GM12878 (cell line): Measurements from ENCODE around the gene ZYG11B. TPM values are rescaled to one million over a fixed set of nuclear protein-coding genes. Genes with fewer than 3 reads are reported as not detected.

Experiments
- ATAC-seq: fragments of 200-7000 bp; cut with Tn5 transposase; 3 replicates; pipeline ENCODE4 v1.9.1; 2020; ENCODE audit warnings: mild to moderate bottlenecking, moderate library complexity
- BruUV-seq: library from RNA; stranded (reverse); fragments of 400-500 nt; replicated peaks from 2 replicates; lab custom pipeline; 2021; lab: Mats Ljungman, UMichigan
- CTCF ChIA-PET: fragments of 300-600 bp; sonication (Branson Sonifier 250); formaldehyde crosslinking; extraction: SDS; loops from one replicate; lab custom pipeline; 2021; ENCODE audit warnings: inconsistent platforms; lab: Yijun Ruan, JAX
- POLR2A ChIA-PET: fragments of 350-600 bp; formaldehyde crosslinking; extraction: SDS; loops from one replicate; lab custom pipeline; 2021; ENCODE audit warnings: inconsistent platforms; lab: Charles Lee
- RAD21 ChIA-PET: fragments of 300-600 bp; sonication (Branson Sonifier 250); formaldehyde crosslinking; loops from one replicate; lab custom pipeline; 2023; ENCODE audit warnings: antibody characterized with exemption; ENCODE audit not compliant: unreplicated experiment; lab: Charles Lee
- SMC1A ChIA-PET: fragments of 300-600 bp; sonication (Branson Sonifier 250); formaldehyde crosslinking; loops from one replicate; lab custom pipeline; 2023; ENCODE audit not compliant: unreplicated experiment, uncharacterized antibody; lab: Charles Lee
- DNase-seq: peaks from one replicate; pipeline ENCODE4 v3.0.0-alpha.2; 2011; ENCODE audit warnings: low read depth, low spot score
- FAIRE-seq: peaks from 3 replicates; lab custom pipeline; 2011; peaks lifted over from hg19 to GRCh38; lab: Jason Lieb, UNC
- H2AFZ ChIP-seq: 2 replicates; pipeline ENCODE4 v1.6.0; 2011; ENCODE audit warnings: low read depth, low read length, control low read depth; ENCODE audit not compliant: control insufficient read depth
- H3K27ac ChIP-seq: 2 replicates; pipeline ENCODE4 v1.5.1; 2011; ENCODE audit warnings: control low read depth; ENCODE audit not compliant: control insufficient read depth, insufficient read depth
- H3K27me3 ChIP-seq, 2 experiments: replicated peaks in 1 of 2; 2 replicates each; pipeline versions ENCODE4 v1.6.0 to v1.6.1; 2011; ENCODE audit warnings: low read length in 1 of 2; ENCODE audit not compliant: control insufficient read depth in 2 of 2, insufficient read depth in 2 of 2
- H3K36me3 ChIP-seq, 2 experiments: 2 replicates each; pipeline ENCODE4 v1.5.1; 2011; ENCODE audit warnings: low read length in 1 of 2; ENCODE audit not compliant: control insufficient read depth in 2 of 2, insufficient read depth in 2 of 2
- H3K4me1 ChIP-seq: 2 replicates; pipeline ENCODE4 v1.6.1; 2011; ENCODE audit warnings: mild to moderate bottlenecking, low read length, moderate library complexity, mixed read lengths; ENCODE audit not compliant: control insufficient read depth, insufficient read depth
- H3K4me2 ChIP-seq: 2 replicates; pipeline ENCODE4 v1.6.0; 2011; ENCODE audit warnings: control low read depth; ENCODE audit not compliant: control insufficient read depth, insufficient read depth
- H3K4me3 ChIP-seq: fragments of 200-600 bp; sonication (generic); 2 replicates; pipeline ENCODE4 v1.5.1; 2016
- H3K79me2 ChIP-seq: 2 replicates; pipeline ENCODE4 v1.6.0; 2011; ENCODE audit warnings: low read length; ENCODE audit not compliant: control insufficient read depth, insufficient read depth
- H3K9ac ChIP-seq: 2 replicates; pipeline ENCODE4 v1.8.0; 2011; ENCODE audit warnings: low read length, control low read depth, mixed read lengths; ENCODE audit not compliant: control insufficient read depth, insufficient read depth
- H3K9me3 ChIP-seq: replicated peaks from 3 replicates; pipeline ENCODE4 v1.5.1; 2011; ENCODE audit warnings: mild to moderate bottlenecking, low read length; ENCODE audit not compliant: control insufficient read depth, insufficient read depth
- H4K20me1 ChIP-seq: 2 replicates; pipeline ENCODE4 v1.6.0; 2011; ENCODE audit not compliant: control insufficient read depth, insufficient read depth
- ATF3 ChIP-seq: IDR thresholded peaks from 2 replicates; pipeline ENCODE4 v1.6.1; 2011; ENCODE audit warnings: low read depth, mild to moderate bottlenecking, low read length, moderate library complexity, borderline replicate concordance; ENCODE audit errors: extremely low read depth
- CHD4 ChIP-seq: fragments of 200-600 bp; sonication (generic); IDR thresholded peaks from 2 replicates; pipeline ENCODE4 v1.6.1; 2016; ENCODE audit warnings: mild to moderate bottlenecking
- DPF2 ChIP-seq: fragments of 450-650 bp; IDR thresholded peaks from 2 replicates; pipeline ENCODE4 v1.6.1; 2017; ENCODE audit warnings: mild to moderate bottlenecking
- IRF3 ChIP-seq: fragments of 450-650 bp; IDR thresholded peaks from 2 replicates; pipeline ENCODE4 v1.6.1; 2014; ENCODE audit warnings: mild to moderate bottlenecking
- RELA ChIP-seq: fragments of 450-650 bp; IDR thresholded peaks from 2 replicates; pipeline ENCODE4 v1.8.0; 2014; ENCODE audit warnings: borderline replicate concordance; ENCODE audit not compliant: partially characterized antibody
- ZNF207 ChIP-seq: fragments of 450-650 bp; IDR thresholded peaks from 2 replicates; pipeline ENCODE4 v1.6.1; 2014; ENCODE audit warnings: antibody characterized with exemption, mild to moderate bottlenecking, borderline replicate concordance
- ZNF592 ChIP-seq: fragments of 450-650 bp; IDR thresholded peaks from 2 replicates; pipeline ENCODE4 v1.6.1; 2017; ENCODE audit warnings: mild to moderate bottlenecking, moderate library complexity
- WGBS: methylation state at CpG from one replicate; pipeline ENCODE4 v1.1.6; 2016; ENCODE audit warnings: low lambda C conversion rate; ENCODE audit not compliant: insufficient replicate concordance, insufficient coverage; ENCODE audit errors: missing lambda C conversion rate; 5-methylcytosine and 5-hydroxymethylcytosine counted together
- in situ Hi-C: fragments of 300-500 bp; cut with MboI; formaldehyde crosslinking; loops from 9 replicates; pipeline ENCODE4 v1.14.3; 2018; ENCODE audit warnings: mixed read lengths
- intact Hi-C: fragments of 100-400 bp; cut with micrococcal nuclease; formaldehyde crosslinking; loops from one replicate; pipeline ENCODE4 v1.14.2; 2022; ENCODE audit not compliant: unreplicated experiment
- polyA plus RNA-seq, 11 experiments: library from polyadenylated mRNA; depleted of rRNA in 4 of 11; unstranded in 6 of 11; stranded (reverse) in 5 of 11; fragments of >200 nt; fragmentation: Nextera tagmentation in 4 of 11; fragmentation: Illumina TruSeq in 1 of 11; extraction: Ambion mirVana in 4 of 11; extraction: Trizol in 1 of 11; gene quantifications; 1 replicate in 1 of 11; 2 replicates in 10 of 11; pipeline versions ENCODE4 v1.2.1 to v1.2.3, GENCODE V29; 2011 to 2016; ENCODE audit warnings: inconsistent platforms in 2 of 11, missing spikeins in 2 of 11, low read depth in 1 of 11
- total RNA-seq, 4 experiments: library from RNA; depleted of rRNA in 3 of 4; stranded (reverse); fragments of >200 nt in 3 of 4; fragmentation: Illumina TruSeq in 1 of 4; extraction: Trizol in 1 of 4; gene quantifications; 2 replicates each; pipeline versions ENCODE4 v1.2.1 to v1.2.3, GENCODE V29; 2013 to 2021

The ZYG11B gene
- total and polyA plus RNA-seq, 10 of the 15 experiments (the other 5 are each of a cell fraction or from before 2014, with no cell fraction given) = 1.8 to 8.5 (median 5.3) TPM

GRCh38 chr1:52795464-52795863 is 69.2 kb downstream of the ZYG11B start (continued):
- no peak for TF ChIP-seq ZNF592

- H3K27ac ChIP-seq = no peak overlapping the region
- DNase-seq (no peak), ATAC-seq (no peak), FAIRE-seq (no peak)
- BruUV-seq = no TSS peak
- H3K4me1 ChIP-seq = no peaks in the 10 kb centered on the region
- no peak overlapping the region for H3K4me3 ChIP-seq
- no peaks in the 10 kb centered on the region for H3K36me3 ChIP-seq
- SMC1A ChIA-PET = no interaction called here
- no peaks in the 10 kb centered on the region for H4K20me1 ChIP-seq
- POLR2A ChIA-PET = no interaction called here
- in situ Hi-C loops = no loop called here
- H3K27me3 ChIP-seq = no peaks in the 10 kb centered on the region
- intact Hi-C loops = no loop called here
- WGBS = 95% methylated on average over 3 of the region's 3 CpGs
- H3K9me3 ChIP-seq = no peaks in the 10 kb centered on the region
- no peak overlapping the region for H3K9ac ChIP-seq
- CTCF ChIA-PET = interaction anchor here (0.6 kb wide), 1 partner anchor 25 kb away, joined by 3 read pairs; no protein-coding TSS in a partner anchor
- no peaks in the 10 kb centered on the region for H3K79me2 ChIP-seq
- no peak overlapping the region for H2AFZ ChIP-seq
- RAD21 ChIA-PET = no interaction called here
- H3K4me2 ChIP-seq = no peak overlapping the region
- TF ChIP-seq DPF2 (no peak), ATF3 (no peak), IRF3 (no peak), RELA (no peak), ZNF207 (no peak), CHD4 (no peak)
Observed at GRCh38 chr1:52798331-52798730, 72.1 kb downstream of the ZYG11B start.
